HG02970 (cell line): ENCODE measurements around the gene PMP22.
"Not testable (repeated sequence)": the region's sequence is repeated elsewhere in the genome, so short reads cannot be mapped to it uniquely, and the experiment has no call there.

Experiments
- ATAC-seq: cut with Tn5 transposase; IDR thresholded peaks from one replicate; pipeline ENCODE4 v1.9.1; 2021; ENCODE audit warnings: mild to moderate bottlenecking, moderate library complexity, moderate number of reproducible peaks; ENCODE audit not compliant: unreplicated experiment, low FRiP score

PMP22 gene

DNA sequence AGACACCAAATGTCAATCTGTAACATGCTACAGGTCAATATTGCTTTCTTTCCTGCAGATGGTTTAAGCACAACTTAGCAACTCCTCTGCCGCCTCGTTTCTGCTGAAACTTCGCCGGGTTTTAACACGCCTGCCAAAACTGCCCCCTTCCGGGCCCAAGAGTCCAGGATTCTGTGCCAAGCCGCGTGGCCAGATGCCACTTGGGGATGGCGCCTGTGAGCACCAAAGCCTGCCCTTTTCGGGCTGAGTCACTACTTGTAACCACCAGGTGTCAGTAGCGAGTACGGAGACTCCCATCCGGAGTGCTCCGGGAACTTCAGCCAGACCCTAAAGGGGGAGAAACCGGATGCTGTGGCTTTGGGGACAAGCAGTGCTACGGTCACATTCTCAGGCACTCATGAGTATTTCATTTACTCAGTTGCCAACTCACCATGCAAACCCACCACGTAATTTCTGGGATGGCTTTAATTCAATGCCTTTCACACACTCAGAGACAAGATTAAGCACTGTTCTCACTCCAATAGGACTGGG is 7.8 kb downstream of the PMP22 start:
- peak; percentile 60 for ATAC-seq

DNA sequence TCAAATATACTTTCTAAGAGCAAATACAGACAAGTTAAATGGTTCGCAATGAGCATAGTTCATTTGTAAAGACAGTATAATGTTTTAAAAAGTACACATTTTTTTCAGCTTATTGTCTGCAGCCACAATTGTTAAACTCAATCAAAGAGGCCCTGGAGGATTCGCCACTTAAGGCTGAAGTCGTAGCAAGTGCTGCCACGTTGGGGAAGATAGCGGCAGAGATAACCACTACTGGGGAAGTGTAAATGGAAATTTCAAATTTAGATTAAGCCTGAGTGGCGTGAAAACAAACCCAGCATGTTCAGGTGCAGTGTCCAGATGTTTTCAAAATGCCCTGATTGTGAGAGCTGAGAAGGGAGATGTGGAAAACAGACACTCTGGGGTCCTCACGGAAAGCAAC is 8.4 kb downstream of the PMP22 start:
- ATAC-seq: no peak

- ATAC-seq: no peak
These were observed 9.2 kb downstream of the PMP22 start for GRCh38 chr17:15255713-15256454.

DNA sequence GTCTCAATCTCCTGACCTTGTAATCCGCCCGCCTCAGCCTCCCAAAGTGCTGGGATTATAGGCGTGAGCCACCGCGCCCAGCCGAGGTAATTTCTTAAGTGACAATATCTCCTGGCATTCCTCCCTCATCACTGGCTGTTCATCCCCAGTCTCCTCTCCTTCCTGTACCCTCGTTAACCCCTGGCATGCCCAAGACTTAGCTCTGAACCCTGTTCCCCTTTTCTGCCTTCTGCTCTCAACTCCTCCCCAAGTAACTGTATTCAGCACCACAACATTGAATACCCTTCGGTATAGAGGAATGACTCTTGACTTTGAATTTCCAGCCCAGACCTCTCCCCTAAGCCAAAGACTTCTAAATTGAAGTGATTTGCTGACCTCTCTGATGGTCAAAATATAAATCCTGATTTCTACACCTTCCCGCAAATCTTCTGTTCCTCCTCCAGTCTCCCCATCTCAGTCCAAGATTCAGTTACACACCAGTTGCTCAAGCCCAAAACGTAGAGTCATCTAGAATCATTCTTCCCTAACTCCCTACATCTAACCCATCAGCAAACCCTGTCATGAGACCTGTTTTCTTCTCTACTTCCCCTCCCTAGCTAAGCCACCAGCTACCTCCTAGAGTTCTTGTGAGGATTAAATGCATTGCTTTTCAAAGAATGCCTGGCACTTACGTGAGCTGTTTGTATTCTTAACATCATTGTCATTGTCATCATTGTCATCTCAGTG is 14.8 kb downstream of the PMP22 start:
- no peak for ATAC-seq

DNA sequence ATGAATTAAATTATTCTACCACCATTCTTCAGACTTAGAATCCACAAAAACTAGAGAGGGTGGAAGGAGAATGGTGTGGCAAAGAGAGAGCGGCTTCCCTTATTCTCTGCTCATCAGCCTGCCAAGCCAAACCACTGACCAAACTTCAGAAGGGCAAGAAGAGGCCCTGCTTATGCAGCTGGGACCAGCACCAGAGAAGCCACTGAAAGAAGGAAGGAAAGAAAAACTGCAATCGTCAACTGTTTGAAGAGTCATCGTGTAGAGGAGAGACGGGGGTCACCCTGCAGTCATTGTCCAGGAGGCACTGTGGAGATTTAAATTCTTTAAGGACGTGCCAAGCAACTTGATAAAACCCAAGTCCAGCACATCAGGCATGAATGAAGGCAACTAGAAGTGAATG is 15.6 kb downstream of the PMP22 start:
- no peak for ATAC-seq

DNA sequence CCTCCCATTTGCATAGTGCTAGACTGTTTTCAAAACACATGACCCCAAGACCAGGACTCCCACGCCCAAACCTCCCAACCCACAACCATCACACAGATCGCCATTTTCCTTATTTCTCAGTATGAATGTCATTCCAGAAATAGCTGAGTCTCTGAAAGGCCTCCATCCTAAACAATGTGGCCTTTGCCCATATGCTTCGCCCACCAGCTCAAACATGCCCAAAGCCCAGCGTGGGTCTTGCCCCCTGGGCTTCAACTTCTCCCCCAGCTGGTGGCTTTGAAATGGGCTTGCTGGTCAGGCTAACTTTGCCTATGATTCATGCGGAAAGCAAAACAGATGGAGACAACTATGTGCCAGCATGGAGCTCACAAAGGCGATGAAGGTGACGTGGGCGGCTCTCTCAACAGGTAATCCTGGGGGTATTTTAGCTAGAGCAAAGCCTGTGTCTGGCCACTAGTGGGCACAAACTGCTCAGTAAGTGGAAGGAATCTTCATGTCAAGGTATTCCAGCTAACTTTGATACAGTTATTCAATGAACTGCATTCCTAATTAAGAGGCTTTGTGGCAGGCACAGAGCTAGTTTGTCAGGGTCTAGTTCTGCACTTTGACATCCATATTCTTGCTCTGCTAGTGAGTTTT is 17.1 kb downstream of the PMP22 start:
- ATAC-seq: no peak

DNA sequence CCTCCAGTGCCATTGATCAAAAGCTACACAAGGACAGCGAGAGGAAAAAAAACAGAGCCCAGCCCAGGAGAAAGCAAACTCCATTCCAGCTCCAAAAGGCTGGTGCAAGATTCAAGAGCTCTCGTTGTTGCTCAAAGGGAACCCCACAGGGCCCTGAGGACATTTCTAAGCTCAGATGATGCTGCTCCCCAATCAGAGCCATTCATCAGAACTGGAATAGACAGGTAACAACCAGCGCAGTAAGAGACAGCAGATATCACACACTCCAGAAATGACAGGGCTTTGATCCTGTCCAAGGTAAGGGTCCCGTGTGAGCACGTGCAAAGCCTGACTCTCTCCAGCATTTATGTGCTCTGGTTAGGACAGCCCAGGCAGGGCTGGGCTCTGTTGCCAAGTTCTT is 20.1 kb downstream of the PMP22 start:
- no peak for ATAC-seq

- no peak for ATAC-seq
These were observed 24.5 kb downstream of the PMP22 start for GRCh38 chr17:15240644-15241043.

- no peak for ATAC-seq
These were observed 25.6 kb downstream of the PMP22 start for GRCh38 chr17:15239491-15239890.

GRCh38 chr17:15238676-15239422 is 26.3 kb downstream of the PMP22 start:
- no peak for ATAC-seq

DNA sequence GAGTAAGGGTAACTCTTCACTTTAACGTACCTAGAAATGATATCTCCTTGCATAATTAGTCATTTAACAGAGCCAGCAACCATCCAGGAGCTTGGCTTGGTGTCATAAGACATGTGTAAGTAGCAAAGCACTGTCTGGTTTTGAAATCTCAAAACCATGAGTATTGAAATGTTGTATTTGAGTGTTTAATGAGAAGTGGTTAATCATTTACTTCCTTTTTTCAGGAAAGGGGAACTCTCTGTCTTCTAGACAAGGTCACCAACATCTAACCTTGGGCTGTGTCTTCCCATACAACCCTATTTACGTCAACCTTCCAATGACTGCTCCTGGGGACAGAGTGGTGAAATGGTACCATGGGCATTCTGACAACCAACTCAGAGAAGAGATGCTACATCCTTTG is 27.1 kb downstream of the PMP22 start:
- ATAC-seq: no peak

- no peak for ATAC-seq
These were observed 28.1 kb downstream of the PMP22 start for GRCh38 chr17:15237106-15237425.

GRCh38 chr17:15236281-15237105 is 28.6 kb downstream of the PMP22 start:
- no peak for ATAC-seq

- no peak for ATAC-seq
These were observed 31.2 kb downstream of the PMP22 start for GRCh38 chr17:15233971-15234370.

GRCh38 chr17:15233022-15233805 is 31.9 kb downstream of the PMP22 start:
- no peak for ATAC-seq

- no peak for ATAC-seq
These were observed 32.6 kb downstream of the PMP22 start for GRCh38 chr17:15232517-15232915.

GRCh38 chr17:15231851-15232516 is 33.1 kb downstream of the PMP22 start:
- no peak for ATAC-seq

DNA sequence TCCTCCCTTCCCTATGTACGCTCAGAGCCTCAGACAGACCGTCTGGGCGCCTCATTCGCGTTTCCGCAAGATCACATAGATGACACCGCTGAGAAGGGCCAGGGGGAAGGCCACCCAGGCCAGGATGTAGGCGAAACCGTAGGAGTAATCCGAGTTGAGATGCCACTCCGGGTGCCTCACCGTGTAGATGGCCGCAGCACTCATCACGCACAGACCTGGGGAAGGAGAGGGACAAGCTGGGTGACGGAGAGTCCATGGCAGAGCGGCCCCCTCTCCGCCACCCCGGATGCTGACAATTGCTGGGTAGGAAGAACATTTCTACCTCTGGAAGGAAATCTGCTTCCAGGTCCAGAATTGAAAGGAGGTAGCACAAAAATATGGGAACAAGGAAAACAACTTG is 34.3 kb downstream of the PMP22 start:
- no peak for ATAC-seq

DNA sequence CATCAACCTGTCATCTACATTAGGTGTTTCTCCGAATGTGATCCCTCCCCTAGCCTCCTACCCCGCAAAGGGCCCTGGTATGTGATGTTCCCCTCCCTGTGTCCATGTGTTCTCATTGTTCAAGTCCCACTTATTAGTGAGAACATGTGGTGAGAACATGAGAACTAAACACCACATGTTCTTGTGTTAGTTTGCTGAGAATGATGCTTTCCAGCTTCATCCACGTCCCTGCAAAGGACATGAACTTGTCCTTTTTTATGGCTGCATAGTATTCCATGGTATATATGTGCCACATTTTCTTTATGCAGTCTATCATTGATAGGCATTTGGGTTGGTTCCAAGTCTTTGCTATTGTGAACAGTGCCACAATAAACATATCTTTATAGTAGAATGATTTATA is 43.3 kb downstream of the PMP22 start:
- ATAC-seq: not testable (repeated sequence)
